Stimulated activated CD8-positive, alpha-beta memory T cell treated with anti-CD3 and anti-CD28 coated beads, Interleukin-2, amount 100 ng/mL, for 1 hour (primary cell): ENCODE results near the gene CXCL6.

Experiments used
- DNase-seq, 2 donors: peaks; one replicate each; pipeline ENCODE4 v3.0.0-alpha.2; 2020; ENCODE audit warnings: low read depth in 2 of 2

CXCL6 gene

DNA sequence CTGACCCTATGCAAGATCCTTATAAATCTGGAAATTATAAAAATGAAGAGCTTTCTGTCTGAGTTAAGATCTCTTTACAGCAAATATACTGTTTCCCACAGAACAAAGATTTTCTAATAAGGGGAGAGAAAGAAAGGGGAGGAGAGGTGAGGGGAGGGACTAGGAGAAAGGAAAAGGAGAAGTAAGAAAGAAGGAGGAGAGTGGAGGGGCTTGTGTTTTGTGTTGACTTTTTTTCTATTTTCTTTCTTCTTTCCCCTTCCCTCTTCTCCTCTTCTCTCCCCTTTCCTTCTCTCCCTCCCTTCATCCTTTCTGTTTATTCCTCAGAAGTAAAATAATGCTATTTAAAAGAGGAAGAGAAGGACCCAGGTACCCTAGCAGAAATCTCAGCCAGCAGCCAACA is 6.2 kb downstream of the CXCL6 start:
- DNase-seq = no peak

- no peak for DNase-seq
These were observed 6.9 kb downstream of the CXCL6 start for GRCh38 chr4:73843369-73843768.

DNA sequence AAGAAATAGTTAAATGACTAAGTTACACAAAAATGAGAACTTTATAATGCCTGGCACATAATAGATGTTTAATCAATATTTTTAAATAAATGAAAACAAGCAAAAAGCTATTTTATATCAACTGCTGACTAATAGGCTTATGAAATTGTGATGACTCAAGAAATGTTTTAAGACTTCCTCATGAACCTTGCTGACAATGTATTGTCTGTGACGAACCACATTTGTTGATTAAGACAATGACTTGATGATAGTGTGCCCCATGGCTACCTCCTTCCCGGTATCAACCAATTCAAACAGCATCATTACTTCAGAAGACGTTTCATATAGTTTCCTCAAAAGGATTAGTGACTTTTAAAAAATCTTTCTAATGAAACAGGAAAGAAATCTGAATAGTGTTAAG is 7.9 kb downstream of the CXCL6 start:
- no peak for DNase-seq

- DNase-seq = no peak
These were observed 8.3 kb downstream of the CXCL6 start for GRCh38 chr4:73844806-73845205.

- DNase-seq = no peak
These were observed 11.2 kb downstream of the CXCL6 start for GRCh38 chr4:73847526-73848182.

GRCh38 chr4:73848183-73848777 is 11.8 kb downstream of the CXCL6 start:
- no peak for DNase-seq

DNA sequence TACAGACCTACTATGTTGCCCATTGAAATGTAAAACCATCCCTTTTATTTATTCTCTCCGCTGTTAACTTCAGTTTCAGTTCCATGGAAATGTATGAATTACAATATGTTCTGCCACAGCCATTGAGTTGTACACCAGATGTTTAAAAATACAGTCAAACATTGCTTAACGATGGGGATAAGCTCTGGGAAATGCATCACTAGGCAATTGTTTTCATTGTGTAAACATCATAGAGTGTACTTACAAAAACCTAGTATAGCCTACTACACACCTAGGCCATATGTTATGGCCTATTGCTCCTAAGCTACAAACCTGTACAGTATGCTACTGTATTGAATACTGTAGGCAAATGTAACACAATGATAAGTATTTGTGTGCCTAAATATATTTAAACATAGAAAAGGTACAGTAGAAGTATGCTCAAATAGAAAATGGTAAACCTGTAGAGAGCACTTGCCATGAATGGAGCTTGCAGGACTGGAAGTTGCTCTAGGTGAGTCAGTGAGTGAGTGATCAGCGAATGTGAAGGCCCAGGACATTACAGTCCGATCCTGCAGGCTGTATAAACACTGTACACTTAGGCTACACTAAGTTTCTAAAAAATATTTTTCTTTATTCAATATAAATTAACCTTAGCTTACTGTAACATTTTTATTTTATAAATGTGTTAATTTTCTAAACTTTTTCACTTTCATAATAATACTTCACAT is 13.9 kb downstream of the CXCL6 start:
- DNase-seq = no peak

DNA sequence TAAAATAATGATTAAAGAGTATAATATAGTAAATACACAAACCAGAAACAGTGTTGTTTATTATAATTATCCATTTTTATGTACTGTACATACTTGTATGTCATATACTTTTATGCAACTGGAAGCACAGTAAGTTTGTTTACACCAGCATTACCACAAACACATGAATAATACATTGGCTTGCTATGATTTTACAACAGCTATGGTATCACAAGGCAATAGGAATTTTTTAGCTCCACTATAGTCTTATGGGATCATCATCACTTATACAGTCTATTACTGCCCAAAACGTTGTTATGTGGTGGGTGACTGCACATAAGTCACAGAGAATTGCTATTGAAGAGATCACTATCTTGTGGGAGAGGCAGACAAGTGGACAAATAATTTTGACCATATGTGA is 14.8 kb downstream of the CXCL6 start:
- no peak for DNase-seq

- DNase-seq = no peak
These were observed 16.3 kb downstream of the CXCL6 start for GRCh38 chr4:73852771-73853170.

- no peak for DNase-seq
These were observed 16.8 kb downstream of the CXCL6 start, which contains the start of gene PF4V1 for GRCh38 chr4:73853246-73853704. TSS of gene PF4V1 (plus strand) at chr4:73853296. CDS start at chr4:73853363, 67 bp downstream.

GRCh38 chr4:73853718-73854473 is 17.4 kb downstream of the CXCL6 start:
- no peak for DNase-seq

DNA sequence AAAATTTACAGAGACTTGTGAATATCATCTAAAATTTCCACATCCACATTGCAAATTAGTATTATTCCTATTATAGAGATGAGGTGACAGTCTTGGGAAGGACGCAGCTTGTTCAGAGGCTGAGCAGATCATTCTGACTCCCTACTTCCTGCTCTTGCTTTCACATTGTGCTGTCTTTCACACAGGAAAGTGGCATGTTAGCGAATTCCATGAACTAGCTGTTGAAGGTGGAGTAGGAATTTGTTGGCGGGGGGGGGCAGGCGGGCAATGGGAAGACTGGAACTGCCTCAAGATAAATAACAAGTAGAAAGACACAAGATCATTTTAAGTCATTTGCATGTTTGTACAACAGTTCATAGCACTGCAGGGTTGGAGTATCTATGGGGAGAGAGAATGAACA is 18.9 kb downstream of the CXCL6 start:
- no peak for DNase-seq

- DNase-seq = no peak
These were observed 20.0 kb downstream of the CXCL6 start for GRCh38 chr4:73856518-73856917.

GRCh38 chr4:73859614-73860088 is 23.2 kb downstream of the CXCL6 start:
- no peak for DNase-seq

DNA sequence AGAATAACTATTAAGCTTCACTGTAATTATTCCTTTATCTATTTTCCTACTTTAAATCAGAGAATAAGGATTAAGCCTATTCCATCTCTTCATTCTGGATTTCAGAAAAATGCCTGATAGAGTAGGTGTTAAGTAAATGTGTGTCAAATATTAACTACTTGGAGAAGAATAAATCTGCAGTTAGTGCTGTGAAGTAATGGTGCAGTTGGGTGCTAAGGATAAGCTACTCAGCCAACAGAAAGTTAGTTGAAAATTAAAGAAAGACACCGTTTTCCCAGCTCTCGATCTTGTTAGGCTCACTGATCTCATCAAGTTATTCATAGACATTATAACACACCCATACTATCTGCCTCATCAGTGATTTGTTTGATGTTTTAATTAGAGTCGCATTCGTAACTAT is 23.7 kb downstream of the CXCL6 start:
- DNase-seq = no peak

- no peak for DNase-seq
These were observed 24.4 kb downstream of the CXCL6 start for GRCh38 chr4:73860917-73861316.

DNA sequence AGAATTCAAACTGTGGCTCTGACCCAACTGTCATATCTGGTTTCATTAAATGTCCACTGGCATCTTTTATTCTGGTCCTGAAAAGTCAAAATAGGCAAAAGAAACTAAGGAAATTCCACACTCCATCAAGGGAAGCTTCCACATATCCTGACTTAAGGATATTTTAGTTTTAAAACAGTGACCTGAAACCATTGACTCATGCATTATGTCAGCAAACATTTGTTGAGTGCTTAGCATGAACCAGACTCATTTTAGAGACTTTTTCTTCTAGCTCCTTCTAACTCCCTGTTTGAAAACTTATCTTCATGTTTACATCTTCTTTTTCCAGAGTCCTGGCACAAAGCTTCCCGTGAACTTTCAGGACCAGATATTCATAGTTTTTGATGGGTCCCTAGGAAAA is 25.8 kb downstream of the CXCL6 start:
- no peak for DNase-seq

GRCh38 chr4:73864365-73864764 is 27.9 kb downstream of the CXCL6 start:
- DNase-seq = no peak

DNA sequence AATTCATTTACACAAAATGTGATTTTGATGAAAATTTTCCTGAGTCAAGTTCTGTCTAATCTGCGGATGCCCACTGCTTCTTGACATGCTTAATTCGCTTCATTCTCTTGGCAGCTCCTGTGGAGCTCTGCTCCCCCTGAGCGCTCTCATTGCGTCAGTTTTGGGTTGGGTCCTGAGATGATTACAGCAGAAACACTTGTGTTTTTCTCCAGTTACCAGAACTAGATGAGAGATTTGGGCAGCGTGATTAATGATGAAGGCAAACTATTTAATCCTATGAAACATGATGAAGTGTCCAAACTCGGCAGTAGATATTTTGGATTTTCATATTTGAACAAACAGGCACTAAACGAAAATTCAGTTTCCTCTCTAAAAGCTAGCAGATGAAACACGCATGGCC is 28.5 kb downstream of the CXCL6 start:
- DNase-seq = no peak

DNA sequence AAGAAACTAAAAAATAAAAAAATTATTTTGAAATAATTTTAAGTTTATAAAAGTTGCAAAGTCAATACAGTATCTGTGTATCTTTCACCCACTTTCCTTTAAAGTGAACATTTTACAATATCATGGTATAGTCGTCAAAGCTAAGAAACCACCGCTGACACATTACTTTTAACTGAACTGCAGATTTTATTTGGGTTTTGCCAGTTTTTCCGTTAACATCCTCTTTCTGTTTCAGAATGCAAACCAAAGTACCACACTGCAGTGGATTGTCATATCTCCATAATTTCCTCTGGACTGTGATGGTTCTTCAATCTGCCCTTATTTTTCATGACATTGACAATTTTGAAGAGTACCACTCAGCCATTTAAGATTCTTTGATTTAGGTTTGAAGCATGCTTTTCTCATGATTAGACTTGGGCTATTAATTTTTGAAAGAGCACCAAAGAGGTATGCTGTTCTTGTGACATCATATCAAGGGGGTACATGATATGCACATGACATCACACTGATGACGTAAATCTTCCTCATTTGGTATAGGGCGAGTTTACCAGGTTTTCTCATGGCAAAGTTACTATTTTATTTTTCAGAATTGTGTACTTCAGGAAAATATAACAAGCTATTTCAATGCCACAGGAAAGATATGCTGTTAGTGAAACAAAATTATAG is 29.1 kb downstream of the CXCL6 start:
- DNase-seq = no peak

DNA sequence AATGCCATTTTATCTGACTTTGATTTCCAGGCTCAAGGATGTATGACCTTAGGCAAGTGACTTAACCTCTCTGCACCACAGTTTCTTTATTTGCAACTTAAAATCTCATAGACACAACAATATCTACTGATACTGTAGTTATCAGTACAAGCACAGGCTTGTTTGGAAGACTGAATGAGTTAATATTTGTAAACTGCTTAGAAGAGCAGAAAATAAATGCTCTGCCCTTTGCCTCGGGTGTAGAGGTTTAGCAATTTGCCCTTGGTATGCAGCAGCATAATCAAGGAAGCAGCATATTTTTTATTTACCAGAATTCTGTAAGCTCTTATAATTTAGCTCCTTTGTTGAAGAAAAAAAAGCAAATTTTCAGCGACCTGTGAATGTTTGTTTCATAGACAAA is 29.8 kb downstream of the CXCL6 start:
- DNase-seq = no peak

- no peak for DNase-seq
These were observed 31.3 kb downstream of the CXCL6 start for GRCh38 chr4:73867783-73868182.
